ENCODE data around the gene RNH1.

Gene RNH1

DNA sequence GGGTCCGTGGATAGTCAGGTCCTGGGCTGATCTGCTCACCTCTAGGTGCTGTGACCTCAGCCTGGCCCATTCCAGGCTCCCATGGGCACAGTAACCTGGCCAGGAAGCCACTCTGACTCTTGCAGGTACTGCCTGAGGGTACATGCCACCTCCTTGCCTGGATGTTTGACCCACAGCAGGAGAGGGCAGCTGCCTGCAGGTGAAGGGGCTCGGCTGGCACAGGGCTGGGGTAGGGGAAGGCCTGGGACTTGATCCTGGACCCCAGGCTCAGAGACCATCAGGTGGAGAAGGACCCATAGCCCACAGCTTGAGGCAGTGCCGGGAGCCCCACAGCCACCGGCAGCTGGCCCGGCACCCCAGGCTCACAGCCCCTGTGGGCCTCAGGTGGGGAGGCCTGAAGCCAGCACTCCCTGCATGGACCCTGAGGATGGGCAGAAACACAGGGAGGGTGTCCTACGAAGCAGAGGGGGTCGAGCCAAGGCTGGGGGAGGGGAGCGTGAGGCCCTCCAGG lies 33.0 kb upstream of the RNH1 start:
- Histone ChIP-seq H4K20me1 (ENCODE audit: insufficient read depth, low read length, poor library complexity, severe bottlenecking) (no peaks in the 10 kb centered on the region), H2AFZ (ENCODE audit: low read length) (no peak overlapping the region), H3K9me3 (ENCODE audit: insufficient read depth, low read depth, low read length) (no peaks in the 10 kb centered on the region), H3K4me2 (ENCODE audit: low read depth, low read length, poor library complexity, severe bottlenecking) (no peak overlapping the region), H3K27me3 (ENCODE audit: insufficient read depth, low read length, poor library complexity, severe bottlenecking) (no peaks in the 10 kb centered on the region), H3K9me2 (replicated peaks; ENCODE audit: low read depth, low read length) (no peaks in the 10 kb centered on the region), H3K4me1 (ENCODE audit: insufficient read depth, low read length, poor library complexity, severe bottlenecking) (peaks cover 7% of the 10 kb centered on the region), H3F3A (ENCODE audit: low read depth) (no peaks in the 10 kb centered on the region), H3K79me2 (ENCODE audit: insufficient read depth, low read length) (no peaks in the 10 kb centered on the region), H3K4me3 (ENCODE audit: low read length, poor library complexity, severe bottlenecking) (no peak overlapping the region), H3K9ac (ENCODE audit: low read depth, low read length, poor library complexity, severe bottlenecking) (no peak overlapping the region), H3K36me3 (ENCODE audit: insufficient read depth, low read length) (no peaks in the 10 kb centered on the region)
- no peak for TF ChIP-seq EZH2phosphoT487 (IDR thresholded peaks at IDR 0.05; ENCODE audit: borderline replicate concordance)
- TF ChIP-seq, protein P1, sequence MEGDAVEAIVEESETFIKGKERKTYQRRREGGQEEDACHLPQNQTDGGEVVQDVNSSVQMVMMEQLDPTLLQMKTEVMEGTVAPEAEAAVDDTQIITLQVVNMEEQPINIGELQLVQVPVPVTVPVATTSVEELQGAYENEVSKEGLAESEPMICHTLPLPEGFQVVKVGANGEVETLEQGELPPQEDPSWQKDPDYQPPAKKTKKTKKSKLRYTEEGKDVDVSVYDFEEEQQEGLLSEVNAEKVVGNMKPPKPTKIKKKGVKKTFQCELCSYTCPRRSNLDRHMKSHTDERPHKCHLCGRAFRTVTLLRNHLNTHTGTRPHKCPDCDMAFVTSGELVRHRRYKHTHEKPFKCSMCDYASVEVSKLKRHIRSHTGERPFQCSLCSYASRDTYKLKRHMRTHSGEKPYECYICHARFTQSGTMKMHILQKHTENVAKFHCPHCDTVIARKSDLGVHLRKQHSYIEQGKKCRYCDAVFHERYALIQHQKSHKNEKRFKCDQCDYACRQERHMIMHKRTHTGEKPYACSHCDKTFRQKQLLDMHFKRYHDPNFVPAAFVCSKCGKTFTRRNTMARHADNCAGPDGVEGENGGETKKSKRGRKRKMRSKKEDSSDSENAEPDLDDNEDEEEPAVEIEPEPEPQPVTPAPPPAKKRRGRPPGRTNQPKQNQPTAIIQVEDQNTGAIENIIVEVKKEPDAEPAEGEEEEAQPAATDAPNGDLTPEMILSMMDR (conservative IDR thresholded peaks at IDR 0.05; ENCODE audit: low read length) = no peak

DNA sequence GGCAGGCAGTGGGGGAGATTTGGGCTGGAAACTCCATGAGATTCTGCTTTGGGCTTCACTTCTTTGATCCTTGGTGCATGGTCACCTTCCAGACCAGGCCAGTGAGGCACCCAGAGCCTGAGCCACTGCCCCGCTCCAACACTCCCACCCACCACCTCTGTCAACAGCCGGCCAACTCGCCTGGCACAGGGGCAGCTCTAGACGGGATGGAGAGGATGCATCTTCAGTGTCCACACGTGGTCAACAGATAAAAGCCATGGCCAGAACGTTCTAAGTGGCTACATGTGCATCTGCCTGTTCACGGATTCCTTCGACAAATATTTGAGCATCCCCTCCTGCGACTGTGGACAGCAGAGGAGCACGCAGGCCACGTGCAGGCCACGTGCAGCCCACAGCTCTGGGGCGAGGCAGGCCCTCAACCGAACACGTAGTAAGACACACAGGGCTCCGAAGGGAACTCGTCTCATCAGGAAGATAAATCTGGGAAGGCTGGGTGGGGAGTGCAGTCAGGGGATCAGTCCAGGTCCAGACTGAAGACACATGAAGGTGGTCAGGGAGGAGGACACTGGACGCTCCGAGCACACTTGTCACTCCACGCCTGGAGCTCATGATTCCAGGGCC lies 31.5 kb upstream of the RNH1 start:
- no peaks in the 10 kb centered on the region for H3K27me3 ChIP-seq (ENCODE audit: insufficient read depth, low read length, poor library complexity, severe bottlenecking)
- no peaks in the 10 kb centered on the region for H3K9me3 ChIP-seq (ENCODE audit: insufficient read depth, low read depth, low read length)
- no peak overlapping the region for H2AFZ ChIP-seq (ENCODE audit: low read length)
- no peak overlapping the region for H3K4me2 ChIP-seq (ENCODE audit: low read depth, low read length, poor library complexity, severe bottlenecking)
- no peak overlapping the region for H3K4me3 ChIP-seq (ENCODE audit: low read length, poor library complexity, severe bottlenecking)
- H3K36me3 ChIP-seq (ENCODE audit: insufficient read depth, low read length) = no peaks in the 10 kb centered on the region
- peaks cover 13% of the 10 kb centered on the region for H4K20me1 ChIP-seq (ENCODE audit: insufficient read depth, low read length, poor library complexity, severe bottlenecking)
- no peak overlapping the region for H3K9ac ChIP-seq (ENCODE audit: low read depth, low read length, poor library complexity, severe bottlenecking)
- H3K4me1 ChIP-seq (ENCODE audit: insufficient read depth, low read length, poor library complexity, severe bottlenecking) = peaks cover 16% of the 10 kb centered on the region
- H3F3A ChIP-seq (ENCODE audit: low read depth) = no peaks in the 10 kb centered on the region
- peaks cover 15% of the 10 kb centered on the region for H3K79me2 ChIP-seq (ENCODE audit: insufficient read depth, low read length)
- TF ChIP-seq, protein P1 (conservative IDR thresholded peaks at IDR 0.05; ENCODE audit: low read length) = no peak
- TF ChIP-seq EZH2phosphoT487 (IDR thresholded peaks at IDR 0.05; ENCODE audit: borderline replicate concordance) = no peak
- no peaks in the 10 kb centered on the region for H3K9me2 ChIP-seq (replicated peaks; ENCODE audit: low read depth, low read length)

- H3K9ac ChIP-seq (ENCODE audit: low read depth, low read length, poor library complexity, severe bottlenecking) = no peak overlapping the region
- no peaks in the 10 kb centered on the region for H3K9me3 ChIP-seq (ENCODE audit: insufficient read depth, low read depth, low read length)
- no peaks in the 10 kb centered on the region for H3K36me3 ChIP-seq (ENCODE audit: insufficient read depth, low read length)
- no peak overlapping the region for H3K4me2 ChIP-seq (ENCODE audit: low read depth, low read length, poor library complexity, severe bottlenecking)
- H2AFZ ChIP-seq (ENCODE audit: low read length) = no peak overlapping the region
- peaks cover 17% of the 10 kb centered on the region for H3K79me2 ChIP-seq (ENCODE audit: insufficient read depth, low read length)
- H3K4me3 ChIP-seq (ENCODE audit: low read length, poor library complexity, severe bottlenecking) = no peak overlapping the region
- TF ChIP-seq, protein P1 (conservative IDR thresholded peaks at IDR 0.05; ENCODE audit: low read length) = no peak
- no peak for TF ChIP-seq EZH2phosphoT487 (IDR thresholded peaks at IDR 0.05; ENCODE audit: borderline replicate concordance)
- no peaks in the 10 kb centered on the region for H3K27me3 ChIP-seq (ENCODE audit: insufficient read depth, low read length, poor library complexity, severe bottlenecking)
- no peaks in the 10 kb centered on the region for H3K9me2 ChIP-seq (replicated peaks; ENCODE audit: low read depth, low read length)
- peaks cover 15% of the 10 kb centered on the region for H4K20me1 ChIP-seq (ENCODE audit: insufficient read depth, low read length, poor library complexity, severe bottlenecking)
- peaks cover 17% of the 10 kb centered on the region for H3K4me1 ChIP-seq (ENCODE audit: insufficient read depth, low read length, poor library complexity, severe bottlenecking)
- H3F3A ChIP-seq (ENCODE audit: low read depth) = no peaks in the 10 kb centered on the region
Measured at GRCh38 chr11:537622-538430, 30.8 kb upstream of the RNH1 start.
